Subcutaneous abdominal adipose tissue (tissue), 5 donors: ENCODE measurements around the gene TMEM259.

Experiments used
- H3K27ac ChIP-seq: one replicate; pipeline ENCODE4 v1.7.0; 2013; ENCODE audit warnings: low read depth, mild to moderate bottlenecking, inconsistent platforms, low read length, moderate library complexity
- H3K27me3 ChIP-seq, 5 donors: one replicate each; pipeline ENCODE4 v1.7.0; 2013; ENCODE audit warnings: low read length in 5 of 5, inconsistent platforms in 1 of 5; ENCODE audit not compliant: control insufficient read depth in 5 of 5, insufficient read depth in 4 of 5
- H3K36me3 ChIP-seq, 5 donors: one replicate each; pipeline ENCODE4 v1.7.0; 2013; ENCODE audit warnings: low read length in 5 of 5; ENCODE audit not compliant: control insufficient read depth in 5 of 5, insufficient read depth in 5 of 5
- H3K4me1 ChIP-seq, 5 donors: one replicate each; pipeline ENCODE4 v1.7.0; 2013; ENCODE audit warnings: low read length in 5 of 5, mild to moderate bottlenecking in 3 of 5, moderate library complexity in 1 of 5; ENCODE audit not compliant: control insufficient read depth in 5 of 5, insufficient read depth in 5 of 5
- H3K4me3 ChIP-seq, 5 donors: one replicate each; pipeline ENCODE4 v1.7.0; 2013; ENCODE audit warnings: low read length in 5 of 5, low read depth in 1 of 5
- H3K9ac ChIP-seq, 5 donors: one replicate each; pipeline ENCODE4 v1.7.0; 2013; ENCODE audit warnings: low read length in 5 of 5, mild to moderate bottlenecking in 4 of 5, moderate library complexity in 3 of 5
- H3K9me3 ChIP-seq, 5 donors: one replicate each; pipeline ENCODE4 v1.7.0; 2013; ENCODE audit warnings: low read length in 5 of 5; ENCODE audit not compliant: control insufficient read depth in 5 of 5
- donor health status: healthy.
- donor health status: healthy.
- donor health status: healthy.
- donor health status: healthy.
- donor health status: healthy.

Gene TMEM259

DNA sequence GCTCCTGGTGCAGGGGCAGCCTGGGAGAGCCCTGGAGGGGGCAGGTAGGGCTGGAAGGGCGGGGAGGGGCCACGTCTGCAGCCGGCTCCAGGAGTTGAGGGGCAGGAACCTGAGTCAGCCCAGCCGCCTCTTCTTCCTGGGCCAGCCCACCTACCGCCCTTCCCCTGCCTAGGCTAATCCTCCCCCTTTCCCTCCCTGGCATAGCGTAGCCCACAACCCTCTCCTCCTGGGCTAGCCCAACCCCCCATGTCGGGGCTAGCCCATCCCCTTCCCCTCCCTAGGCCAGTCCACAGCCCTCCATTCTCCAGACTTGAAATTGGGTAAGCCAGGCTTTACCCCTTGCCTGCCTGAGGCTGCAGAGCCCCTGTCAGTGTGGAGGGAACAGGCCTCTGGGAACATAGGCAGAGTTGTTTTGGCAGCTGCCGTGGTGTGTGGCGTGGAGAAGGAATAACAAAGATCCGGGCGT, 57.4 kb downstream of the TMEM259 start:
- H3K36me3 ChIP-seq: peaks cover 0 to 73% (median 48%) of the 10 kb centered on the region in 5 donors

DNA sequence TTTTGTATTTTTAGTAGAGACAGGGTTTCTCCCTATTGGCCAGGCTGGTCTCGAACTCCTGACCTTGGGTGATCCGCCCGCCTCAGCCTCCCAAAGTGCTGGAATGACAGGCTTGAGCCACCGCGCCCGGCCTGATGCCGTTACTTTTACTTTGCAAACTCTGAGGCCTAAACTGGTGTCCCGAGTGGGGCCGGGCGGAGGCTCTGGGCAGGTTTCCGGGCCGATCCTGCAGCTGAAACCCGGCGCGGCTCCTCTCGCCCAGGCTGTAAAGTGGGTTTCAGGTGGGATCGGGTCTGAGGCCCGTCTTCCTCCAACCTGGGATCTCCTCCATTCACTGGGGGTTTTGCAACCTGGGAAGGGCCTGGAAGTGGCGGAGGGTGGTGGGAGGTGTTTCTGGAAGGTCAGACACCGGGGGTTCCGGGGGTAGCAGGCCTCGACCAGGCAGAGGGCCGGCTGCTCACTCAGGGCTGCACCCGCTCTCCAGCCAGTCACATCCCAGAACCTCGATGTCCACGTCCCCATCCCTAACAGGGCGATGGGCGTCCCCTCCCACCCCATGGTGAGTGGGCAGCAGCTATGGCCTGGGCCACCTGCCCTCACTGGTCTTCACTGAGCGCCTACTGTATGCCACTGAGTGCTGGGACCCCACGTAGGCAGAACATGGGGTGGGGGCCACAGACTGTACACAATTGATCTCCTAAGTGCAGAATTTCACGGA, 58.1 kb downstream of the TMEM259 start:
- Histone ChIP-seq H3K4me3 (no peak overlapping the region), H3K27ac (no peak overlapping the region), H3K4me1 (no peaks in the 10 kb centered on the region), H3K36me3 (peaks cover 0 to 69% (median 45%) of the 10 kb centered on the region in 5 donors), H3K9me3 (peaks cover 0 to 4% (median 0%) of the 10 kb centered on the region in 5 donors), H3K27me3 (no peaks in the 10 kb centered on the region), H3K9ac (no peak overlapping the region)

More for the DNA sequence above, 57.4 kb downstream of the TMEM259 start:
- Histone ChIP-seq H3K4me1 (no peaks in the 10 kb centered on the region), H3K4me3 (no peak overlapping the region), H3K27me3 (no peaks in the 10 kb centered on the region), H3K27ac (no peak overlapping the region), H3K9me3 (peaks cover 0 to 4% (median 0%) of the 10 kb centered on the region in 5 donors), H3K9ac (no peak overlapping the region)

DNA sequence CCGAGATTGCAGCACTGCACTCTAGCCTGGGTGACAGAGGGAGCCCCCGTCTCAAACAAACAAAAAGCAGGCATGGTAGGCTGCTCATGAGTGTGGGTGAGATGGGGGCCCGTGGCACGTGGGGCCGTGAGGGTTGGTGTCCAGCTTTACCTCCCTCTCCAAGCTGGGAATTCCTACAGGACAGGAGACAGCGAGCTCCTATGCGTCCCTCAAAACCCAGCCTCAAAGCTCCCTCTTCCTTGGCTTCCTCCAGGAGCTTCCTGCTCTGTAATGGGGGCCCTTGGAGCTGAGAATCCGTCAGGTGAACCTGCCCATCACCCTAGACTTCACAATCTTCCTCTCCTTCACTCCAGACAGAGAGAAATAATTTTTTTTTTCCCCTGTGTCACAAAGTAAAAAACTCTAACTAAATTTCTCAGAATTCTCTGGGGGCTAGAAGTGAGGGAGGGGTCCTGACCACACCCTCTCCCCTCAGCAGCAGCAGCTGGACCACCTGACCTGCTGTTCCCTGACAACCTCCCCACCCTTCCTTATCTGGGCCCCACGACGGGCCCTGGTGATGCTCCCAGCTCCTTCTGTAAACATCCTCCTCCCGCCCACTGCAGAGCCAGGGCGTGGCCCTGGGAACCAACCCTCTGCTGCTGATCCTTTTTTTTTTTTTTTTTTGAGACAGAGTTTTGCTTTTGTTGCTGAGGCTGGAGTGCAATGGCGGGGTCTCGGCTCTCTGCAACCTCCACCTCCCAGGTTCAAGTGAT, 58.9 kb downstream of the TMEM259 start:
- H3K36me3 ChIP-seq: peaks cover 0 to 64% (median 39%) of the 10 kb centered on the region in 5 donors
- peaks cover 0 to 4% (median 0%) of the 10 kb centered on the region in 5 donors for H3K9me3 ChIP-seq
- no peak overlapping the region for H3K4me3 ChIP-seq
- H3K27ac ChIP-seq: no peak overlapping the region
- H3K4me1 ChIP-seq: no peaks in the 10 kb centered on the region
- no peak overlapping the region for H3K9ac ChIP-seq
- H3K27me3 ChIP-seq: no peaks in the 10 kb centered on the region

- H3K4me3 ChIP-seq: no peak overlapping the region
- H3K9ac ChIP-seq: no peak overlapping the region
- no peaks in the 10 kb centered on the region for H3K27me3 ChIP-seq
Observed at GRCh38 chr19:960601-960938, 60.4 kb downstream of the TMEM259 start.

GRCh38 chr19:960020-960419, 60.9 kb downstream of the TMEM259 start:
- Histone ChIP-seq H3K27me3 (no peaks in the 10 kb centered on the region), H3K4me3 (no peak overlapping the region), H3K4me1 (no peaks in the 10 kb centered on the region), H3K9me3 (no peaks in the 10 kb centered on the region), H3K27ac (no peak overlapping the region), H3K9ac (no peak overlapping the region), H3K36me3 (peaks cover 0 to 46% (median 28%) of the 10 kb centered on the region in 5 donors)

More at GRCh38 chr19:960601-960938, 60.4 kb downstream of the TMEM259 start:
- H3K9me3 ChIP-seq: no peaks in the 10 kb centered on the region
- H3K27ac ChIP-seq: no peak overlapping the region
- H3K36me3 ChIP-seq: peaks cover 0 to 51% (median 33%) of the 10 kb centered on the region in 5 donors
- H3K4me1 ChIP-seq: no peaks in the 10 kb centered on the region
